HepG2 (cell line): ENCODE measurements around the gene SMPD3. TPM values are rescaled to one million over a fixed set of nuclear protein-coding genes. Genes with fewer than 3 reads are reported as not detected.

Experiments
- ATAC-seq: fragments of 200-7000 bp; cut with Tn5 transposase; 3 replicates; pipeline ENCODE4 v1.9.1; 2020; ENCODE audit warnings: mild to moderate bottlenecking, moderate library complexity
- BruUV-seq: library from RNA; stranded (reverse); fragments of 400-500 nt; replicated peaks from 2 replicates; lab custom pipeline; 2021; lab: Mats Ljungman, UMichigan
- CTCF ChIA-PET: fragments of 300-600 bp; formaldehyde crosslinking; extraction: SDS; loops from one replicate; lab custom pipeline; 2021; ENCODE audit warnings: low total read pairs, inconsistent platforms, low intra/inter-chr PET ratio; lab: Yijun Ruan, JAX
- POLR2A ChIA-PET: fragments of 350-600 bp; sonication (Branson Sonifier 250); formaldehyde crosslinking; loops from one replicate; lab custom pipeline; 2020; ENCODE audit warnings: antibody characterized with exemption, inconsistent platforms; lab: Yijun Ruan, JAX
- DNase-seq: peaks from one replicate; pipeline ENCODE4 v3.0.0-alpha.2; 2015; ENCODE audit warnings: low spot score
- FAIRE-seq: peaks from 3 replicates; lab custom pipeline; 2011; peaks lifted over from hg19 to GRCh38; lab: Jason Lieb, UNC
- H2AFZ ChIP-seq: one replicate; pipeline ENCODE4 v1.6.1; 2011; ENCODE audit warnings: low read length, inconsistent platforms
- H3K27ac ChIP-seq: fragments of 300-600 bp; 3 replicates; pipeline ENCODE4 v1.8.0; 2011; ENCODE audit warnings: mixed run types, mild to moderate bottlenecking, mixed read lengths, low read length, inconsistent platforms; ENCODE audit not compliant: insufficient read depth; ENCODE audit errors: extremely low read length
- H3K27me3 ChIP-seq, 2 experiments: fragments of 200-600 bp in 1 of 2; 2 replicates in 1 of 2; 3 replicates in 1 of 2; pipeline versions ENCODE4 v1.6.0 to v1.8.0; 2011; ENCODE audit warnings: low read length in 2 of 2, mild to moderate bottlenecking in 2 of 2, moderate library complexity in 2 of 2, inconsistent platforms in 1 of 2; ENCODE audit not compliant: insufficient read depth in 2 of 2, control insufficient read depth in 1 of 2
- H3K36me3 ChIP-seq, 2 experiments: fragments of 200-600 bp in 1 of 2; replicated peaks in 1 of 2; 2 replicates in 1 of 2; 3 replicates in 1 of 2; pipeline versions ENCODE4 v1.5.1 to v1.8.0; 2011; ENCODE audit warnings: low read length in 2 of 2, inconsistent platforms in 1 of 2; ENCODE audit not compliant: insufficient read depth in 2 of 2, control insufficient read depth in 1 of 2
- H3K4me1 ChIP-seq: 2 replicates; pipeline ENCODE4 v1.5.1; 2012; ENCODE audit warnings: low read length, inconsistent platforms; ENCODE audit not compliant: insufficient read depth
- H3K4me2 ChIP-seq: 2 replicates; pipeline ENCODE4 v1.6.0; 2011; ENCODE audit warnings: low read depth, low read length, inconsistent platforms
- H3K4me3 ChIP-seq, 3 experiments: fragments of 200-600 bp in 1 of 3; sonication (generic), shearing (Covaris generic) in 1 of 3; replicated peaks in 1 of 3; 2 replicates each; pipeline ENCODE4 v1.5.1; 2011 to 2016; ENCODE audit warnings: low read length in 3 of 3, inconsistent platforms in 2 of 3, low read depth in 2 of 3, mild to moderate bottlenecking in 2 of 3, control low read depth in 1 of 3, mixed read lengths in 1 of 3; ENCODE audit not compliant: insufficient read depth in 1 of 3
- H3K79me2 ChIP-seq: one replicate; pipeline ENCODE4 v1.6.1; 2011; ENCODE audit warnings: low read length, inconsistent platforms; ENCODE audit not compliant: insufficient read depth
- H3K9ac ChIP-seq: 2 replicates; pipeline ENCODE4 v1.6.0; 2011; ENCODE audit warnings: mild to moderate bottlenecking, low read depth, low read length, inconsistent platforms; ENCODE audit not compliant: insufficient read depth
- H3K9me3 ChIP-seq: 2 replicates; pipeline ENCODE4 v1.5.1; 2012; ENCODE audit warnings: mild to moderate bottlenecking, low read length
- H4K20me1 ChIP-seq: 2 replicates; pipeline ENCODE4 v1.6.0; 2011; ENCODE audit warnings: inconsistent platforms, mild to moderate bottlenecking, low read length, moderate library complexity; ENCODE audit not compliant: insufficient read depth
- DPF2 ChIP-seq: sonication (generic); formaldehyde crosslinking; IDR thresholded peaks from 2 replicates; pipeline ENCODE4 v1.4.0; 2020; ENCODE audit warnings: mild to moderate bottlenecking, low read depth, missing genetic modification reagents, borderline replicate concordance
- HOXA5 ChIP-seq: sonication (generic); formaldehyde crosslinking; IDR thresholded peaks from 2 replicates; pipeline ENCODE4 v1.4.0; 2020; ENCODE audit warnings: missing genetic modification reagents
- SOX13 ChIP-seq, 3 experiments: fragments of 450-650 bp in 1 of 3; sonication (generic) in 1 of 3; formaldehyde crosslinking in 1 of 3; IDR thresholded peaks in 2 of 3; conservative IDR thresholded peaks in 1 of 3; 2 replicates each; pipeline versions ENCODE4 v1.5.0 to v1.6.1; 2016 to 2020; ENCODE audit warnings: antibody characterized with exemption in 1 of 3, mild to moderate bottlenecking in 1 of 3, missing compliant biosample characterization in 1 of 3, missing genetic modification reagents in 1 of 3, moderate library complexity in 1 of 3
- SOX6 ChIP-seq, 2 experiments: fragments of 450-650 bp in 1 of 2; sonication (generic) in 1 of 2; formaldehyde crosslinking in 1 of 2; IDR thresholded peaks; 2 replicates each; pipeline versions ENCODE4 v1.4.0 to v1.6.1; 2017 to 2020; ENCODE audit warnings: antibody characterized with exemption in 1 of 2, mild to moderate bottlenecking in 1 of 2, missing genetic modification reagents in 1 of 2
- TEAD2 ChIP-seq: sonication (generic); formaldehyde crosslinking; IDR thresholded peaks from 2 replicates; pipeline ENCODE4 v1.9.0; 2021; ENCODE audit warnings: missing genetic modification reagents
- ZC3H13 ChIP-seq: sonication (generic); formaldehyde crosslinking; IDR thresholded peaks from 2 replicates; pipeline ENCODE4 v1.8.1; 2023; ENCODE audit warnings: mild to moderate bottlenecking, missing genetic modification reagents, moderate library complexity
- ZNF33A ChIP-seq: sonication (generic); formaldehyde crosslinking; IDR thresholded peaks from 2 replicates; pipeline ENCODE4 v1.5.1; 2020; ENCODE audit warnings: missing genetic modification reagents, mild to moderate bottlenecking, moderate library complexity, borderline replicate concordance
- ZNF430 ChIP-seq: sonication (generic); formaldehyde crosslinking; IDR thresholded peaks from 2 replicates; pipeline ENCODE4 v1.9.0; 2021; ENCODE audit warnings: mild to moderate bottlenecking, missing genetic modification reagents
- ZNF530 ChIP-seq: sonication (generic); formaldehyde crosslinking; IDR thresholded peaks from 2 replicates; pipeline ENCODE4 v1.5.0; 2020; ENCODE audit warnings: low read depth, mild to moderate bottlenecking, missing genetic modification reagents
- ZNF646 ChIP-seq: sonication (generic); formaldehyde crosslinking; IDR thresholded peaks from 2 replicates; pipeline ENCODE4 v1.9.0; 2021; ENCODE audit warnings: mild to moderate bottlenecking, missing genetic modification reagents
- in situ Hi-C: cut with HindIII; loops from 2 replicates; pipeline ENCODE4 v1.10.0; 2017; ENCODE audit warnings: low pct_unique_long_range_greater_than_20kb; ENCODE audit not compliant: extremely low pct_ligation_motif_present
- intact Hi-C: fragments of 100-400 bp; cut with micrococcal nuclease; formaldehyde crosslinking; loops from one replicate; pipeline ENCODE4 v1.10.0; 2022; ENCODE audit not compliant: unreplicated experiment
- polyA plus RNA-seq, 8 experiments: library from polyadenylated mRNA; depleted of rRNA in 3 of 8; stranded (reverse) in 7 of 8; unstranded in 1 of 8; fragments of >200 nt; fragmentation: Illumina TruSeq in 4 of 8; extraction: Trizol in 4 of 8; gene quantifications; 2 replicates each; pipeline versions ENCODE4 v1.2.1 to v1.2.3, GENCODE V29; 2011 to 2016; ENCODE audit warnings: low read depth in 4 of 8, missing spikeins in 1 of 8, mixed read lengths in 1 of 8; ENCODE audit not compliant: insufficient read depth in 1 of 8
- total RNA-seq, 5 experiments: library from RNA; depleted of rRNA; stranded (reverse); fragments of >200 nt; fragmentation: Illumina TruSeq; extraction: Trizol; gene quantifications; 2 replicates each; pipeline ENCODE4 v1.2.3, GENCODE V29; 2016; ENCODE audit warnings: low read depth in 1 of 5
- TF ChIP-seq, protein P1 (sequence below): fragments of 450-650 bp; IDR thresholded peaks from 2 replicates; pipeline ENCODE4 v1.6.1; 2017; ENCODE audit warnings: mild to moderate bottlenecking

SMPD3 gene
- total and polyA plus RNA-seq, 2 of the 13 experiments (the other 11 are each of a cell fraction or from before 2014, with no cell fraction given): 0.07 to 0.32 TPM

GRCh38 chr16:68426347-68426652 lies 22.0 kb downstream of the SMPD3 start:
- no peak for DNase-seq
- CTCF ChIA-PET: no interaction called here
- no peak overlapping the region for H3K27ac ChIP-seq
- no TSS peak for BruUV-seq
- H3K4me1 ChIP-seq: no peaks in the 10 kb centered on the region
- POLR2A ChIA-PET: no interaction called here
- H2AFZ ChIP-seq: no peak overlapping the region
- H3K4me2 ChIP-seq: no peak overlapping the region
- no peak for ATAC-seq
- intact Hi-C loops (no loop called here), in situ Hi-C loops (no loop called here)
- no peak overlapping the region for H3K9ac ChIP-seq
- no peaks in the 10 kb centered on the region for H3K36me3 ChIP-seq
- peaks cover 5 to 11% of the 10 kb centered on the region in 2 experiments; a peak in 3 of 5 replicates for H3K27me3 ChIP-seq
- no peaks in the 10 kb centered on the region for H4K20me1 ChIP-seq
- FAIRE-seq: no peak
- no peaks in the 10 kb centered on the region for H3K79me2 ChIP-seq
- H3K4me3 ChIP-seq: no peak overlapping the region
- H3K9me3 ChIP-seq: no peaks in the 10 kb centered on the region
- TF ChIP-seq, protein P1, sequence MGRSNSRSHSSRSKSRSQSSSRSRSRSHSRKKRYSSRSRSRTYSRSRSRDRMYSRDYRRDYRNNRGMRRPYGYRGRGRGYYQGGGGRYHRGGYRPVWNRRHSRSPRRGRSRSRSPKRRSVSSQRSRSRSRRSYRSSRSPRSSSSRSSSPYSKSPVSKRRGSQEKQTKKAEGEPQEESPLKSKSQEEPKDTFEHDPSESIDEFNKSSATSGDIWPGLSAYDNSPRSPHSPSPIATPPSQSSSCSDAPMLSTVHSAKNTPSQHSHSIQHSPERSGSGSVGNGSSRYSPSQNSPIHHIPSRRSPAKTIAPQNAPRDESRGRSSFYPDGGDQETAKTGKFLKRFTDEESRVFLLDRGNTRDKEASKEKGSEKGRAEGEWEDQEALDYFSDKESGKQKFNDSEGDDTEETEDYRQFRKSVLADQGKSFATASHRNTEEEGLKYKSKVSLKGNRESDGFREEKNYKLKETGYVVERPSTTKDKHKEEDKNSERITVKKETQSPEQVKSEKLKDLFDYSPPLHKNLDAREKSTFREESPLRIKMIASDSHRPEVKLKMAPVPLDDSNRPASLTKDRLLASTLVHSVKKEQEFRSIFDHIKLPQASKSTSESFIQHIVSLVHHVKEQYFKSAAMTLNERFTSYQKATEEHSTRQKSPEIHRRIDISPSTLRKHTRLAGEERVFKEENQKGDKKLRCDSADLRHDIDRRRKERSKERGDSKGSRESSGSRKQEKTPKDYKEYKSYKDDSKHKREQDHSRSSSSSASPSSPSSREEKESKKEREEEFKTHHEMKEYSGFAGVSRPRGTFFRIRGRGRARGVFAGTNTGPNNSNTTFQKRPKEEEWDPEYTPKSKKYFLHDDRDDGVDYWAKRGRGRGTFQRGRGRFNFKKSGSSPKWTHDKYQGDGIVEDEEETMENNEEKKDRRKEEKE: no peak
- TF ChIP-seq ZNF33A (no peak), HOXA5 (CRISPR knock-in tag) (no peak), DPF2 (CRISPR knock-in tag) (no peak), ZNF430 (no peak), SOX13 (IDR thresholded peaks at IDR 0.05) (no peak), SOX13 (CRISPR knock-in tag; conservative IDR thresholded peaks at IDR 0.05 in 1 of 2, IDR thresholded peaks at IDR 0.05 in 1 of 2) (no peak), ZNF530 (CRISPR knock-in tag) (no peak), ZNF646 (CRISPR knock-in tag) (no peak), SOX6 (IDR thresholded peaks at IDR 0.05) (no peak), SOX6 (CRISPR knock-in tag; IDR thresholded peaks at IDR 0.05) (no peak), ZC3H13 (CRISPR knock-in tag) (no peak), TEAD2 (CRISPR knock-in tag) (no peak)
